Aorta (tissue), 5 donors: ENCODE measurements around the gene INPP5E. TPM values are rescaled to one million over a fixed set of nuclear protein-coding genes. Genes with fewer than 3 reads are reported as not detected.
"Not testable (repeated sequence)": the region's sequence is repeated elsewhere in the genome, so short reads cannot be mapped to it uniquely, and the experiment has no call there.

Experiments
- ATAC-seq: fragments of 200-7000 bp; cut with Tn5 transposase; one replicate; pipeline ENCODE4 v1.9.1; 2022; ENCODE audit warnings: moderate library complexity; ENCODE audit not compliant: low FRiP score
- DNase-seq, 2 donors: peaks; one replicate each; pipeline ENCODE4 v3.0.0-alpha.2; 2020
- H3K27ac ChIP-seq, 2 donors: one replicate each; pipeline ENCODE4 v1.5.1; 2013; ENCODE audit warnings: low read length in 2 of 2, mild to moderate bottlenecking in 2 of 2, moderate library complexity in 2 of 2, control low read depth in 1 of 2, inconsistent platforms in 1 of 2, low read depth in 1 of 2
- H3K27me3 ChIP-seq, 2 donors: one replicate each; pipeline ENCODE4 v1.6.1; 2013; ENCODE audit warnings: control low read depth in 1 of 2, low read length in 1 of 2, mild to moderate bottlenecking in 1 of 2, moderate library complexity in 1 of 2; ENCODE audit not compliant: insufficient read depth in 2 of 2, control insufficient read depth in 1 of 2
- H3K36me3 ChIP-seq, 2 donors: one replicate each; pipeline ENCODE4 v1.6.1; 2013; ENCODE audit warnings: control low read depth in 1 of 2, low read length in 1 of 2, mild to moderate bottlenecking in 1 of 2; ENCODE audit not compliant: insufficient read depth in 2 of 2, control insufficient read depth in 1 of 2
- H3K4me1 ChIP-seq, 2 donors: one replicate each; pipeline ENCODE4 v1.6.1; 2013; ENCODE audit warnings: low read length in 2 of 2, control low read depth in 1 of 2, mild to moderate bottlenecking in 1 of 2, moderate library complexity in 1 of 2; ENCODE audit not compliant: insufficient read depth in 2 of 2, control insufficient read depth in 1 of 2
- H3K4me3 ChIP-seq, 2 donors: one replicate each; pipeline ENCODE4 v1.5.1; 2013; ENCODE audit warnings: low read length in 2 of 2, control low read depth in 1 of 2, mild to moderate bottlenecking in 1 of 2
- H3K9me3 ChIP-seq: one replicate; pipeline ENCODE4 v1.6.1; 2013; ENCODE audit warnings: mild to moderate bottlenecking, low read length; ENCODE audit not compliant: control insufficient read depth
- WGBS, 2 donors: extraction: QIAGEN DNeasy Blood & Tissue Kit; methylation state at CpG; one replicate each; pipeline ENCODE4 v1.1.7; 2013; 5-methylcytosine and 5-hydroxymethylcytosine counted together
- intact Hi-C, 2 donors: fragments of 100-400 bp; cut with DNase I; formaldehyde crosslinking; loops; one replicate each; pipeline versions ENCODE4 v1.14.2 to v1.15.0; 2022
- polyA plus RNA-seq, 2 donors: library from polyadenylated mRNA; stranded (reverse); fragments of 200-250 nt; gene quantifications; one replicate each; pipeline ENCODE4 v1.2.3, GENCODE V29; 2013
- total RNA-seq, 2 donors: library from RNA; stranded (reverse); fragmentation: NEBNext Ultra II Directional; extraction: Animal tissue kit (Norgen Biotek cat#: 25700); gene quantifications; one replicate each; pipeline ENCODE4 v1.2.1, GENCODE V29; 2021
- donor health status: healthy with polysubstance abuse.
- donor health status: Bipolar disorder and iron deficiency.
- donor health status: DM: no; HTN: no; CAD: no.
- donor health status: DM: no; HTN: no; CAD: no.
- donor health status: DM: yes; HTN: yes; CAD: no.

Gene INPP5E
- total and polyA plus RNA-seq, 4 donors: 2.8 to 15.6 (median 11.7) TPM

DNA sequence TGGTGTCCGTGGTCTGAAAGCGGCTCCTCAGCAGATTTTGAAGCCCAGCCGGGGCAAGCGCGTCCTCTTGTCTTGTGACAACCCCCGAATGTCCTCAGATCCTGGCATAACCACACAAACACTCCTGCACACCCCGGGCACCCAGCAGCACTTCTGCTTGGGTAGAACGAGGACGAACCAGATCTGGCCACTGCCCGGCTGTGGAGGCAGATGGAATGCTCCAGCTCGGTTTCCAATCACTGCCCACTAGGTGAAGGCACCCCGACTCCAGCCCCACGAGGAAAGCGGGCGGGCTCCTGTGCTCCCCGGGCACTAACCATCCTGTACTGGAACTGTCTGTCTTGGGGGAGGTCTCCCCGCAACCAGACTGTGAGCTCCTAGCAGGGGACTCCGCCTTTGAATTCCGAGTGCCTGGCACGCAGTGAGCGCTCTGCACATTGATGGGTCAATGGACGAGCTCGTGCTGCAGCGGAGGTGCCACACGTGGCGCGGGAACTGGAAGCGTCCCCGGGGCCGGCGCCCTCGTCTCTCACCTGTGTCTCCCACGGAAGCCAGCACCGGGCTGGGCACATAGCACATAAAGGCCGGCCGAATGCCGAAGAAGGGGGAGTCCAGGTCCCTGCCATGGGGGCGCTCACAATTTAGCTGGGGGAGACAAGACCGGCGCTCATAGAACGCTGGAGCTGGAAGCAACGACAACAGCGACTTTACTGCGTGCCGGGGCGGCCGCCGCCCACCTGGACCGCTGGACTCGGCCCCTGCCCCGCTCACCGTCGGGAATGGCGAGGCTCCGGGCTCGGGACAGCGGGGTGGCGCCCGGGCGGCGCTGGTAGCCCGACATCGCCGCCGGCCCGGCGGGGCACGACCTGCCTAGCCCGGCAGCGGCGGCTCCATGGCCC, 29.8 kb downstream of the INPP5E start:
- H3K4me1 ChIP-seq: no peaks in the 10 kb centered on the region
- DNase-seq: peak in 1 of 2 donors; percentile 67
- H3K27me3 ChIP-seq: no peaks in the 10 kb centered on the region
- H3K36me3 ChIP-seq: peaks cover 0 to 2% of the 10 kb centered on the region in 2 donors
- H3K4me3 ChIP-seq: peak overlapping the region; percentile 44 to 91
- 7 to 8% methylated on average over 54 to 71 of the region's 71 CpGs for WGBS, 2 donors
- no peaks in the 10 kb centered on the region for H3K9me3 ChIP-seq
- H3K27ac ChIP-seq: peak overlapping the region in 1 of 2 donors; percentile 9
- intact Hi-C loops: loop anchor here in 1 of 2 donors (5.0 kb wide), 1 partner anchor 72 kb away; the partner anchor contains the start of gene SEC16A
- ATAC-seq: peak; percentile 31

DNA sequence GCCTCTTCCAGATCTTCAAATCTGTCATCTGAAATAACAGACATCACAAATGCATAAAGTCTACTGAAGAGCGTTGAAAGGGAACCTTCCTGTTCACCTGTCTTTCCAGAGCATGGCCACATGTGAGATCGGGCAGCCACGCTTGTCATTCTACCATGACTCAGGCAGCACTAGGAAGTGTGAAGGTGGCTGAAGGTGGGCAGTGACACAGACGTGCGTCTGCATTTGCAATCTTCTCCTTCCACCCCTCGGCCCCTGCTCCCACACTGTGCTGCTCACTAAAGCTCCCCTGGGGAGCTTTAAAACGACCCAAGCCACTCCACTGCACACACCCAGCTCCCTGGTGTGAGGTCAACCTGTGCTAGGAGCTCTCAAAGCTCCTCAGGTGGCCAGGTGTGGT, 31.7 kb downstream of the INPP5E start:
- ATAC-seq (no peak), DNase-seq (no peak)
- Histone ChIP-seq H3K4me3 (no peak overlapping the region), H3K9me3 (no peaks in the 10 kb centered on the region), H3K4me1 (no peaks in the 10 kb centered on the region), H3K27me3 (no peaks in the 10 kb centered on the region), H3K36me3 (no peaks in the 10 kb centered on the region), H3K27ac (no peak overlapping the region)
- intact Hi-C loops: no loop called here
- 84 to 87% methylated on average over 7 of the region's 7 CpGs for WGBS, 2 donors

DNA sequence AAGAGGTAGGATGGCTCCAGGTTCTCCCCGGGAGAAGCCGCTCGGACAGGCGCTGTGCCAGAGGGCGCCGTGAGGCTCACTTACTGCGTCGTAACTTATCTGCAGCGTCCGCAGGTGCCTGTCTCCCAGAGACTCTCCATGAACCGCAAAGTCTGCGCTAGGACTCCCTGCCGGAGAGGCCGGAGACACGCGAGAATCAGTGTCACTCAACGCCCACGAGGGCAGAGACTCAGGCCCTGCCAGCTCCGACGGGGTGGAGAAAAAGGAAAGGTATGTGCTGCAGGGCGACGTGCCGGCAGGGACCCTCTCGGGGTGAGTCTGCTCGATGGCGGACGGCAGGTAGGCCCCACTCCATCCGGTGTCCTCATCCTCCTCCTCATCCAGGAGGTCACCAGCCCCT, 32.6 kb downstream of the INPP5E start:
- intact Hi-C loops, H3K36me3 ChIP-seq, DNase-seq, H3K27ac ChIP-seq, ATAC-seq, H3K4me1 ChIP-seq, H3K4me3 ChIP-seq, H3K27me3 ChIP-seq, H3K9me3 ChIP-seq: not testable (repeated sequence)
- 93 to 96% methylated on average over 27 to 28 of the region's 28 CpGs for WGBS, 2 donors

DNA sequence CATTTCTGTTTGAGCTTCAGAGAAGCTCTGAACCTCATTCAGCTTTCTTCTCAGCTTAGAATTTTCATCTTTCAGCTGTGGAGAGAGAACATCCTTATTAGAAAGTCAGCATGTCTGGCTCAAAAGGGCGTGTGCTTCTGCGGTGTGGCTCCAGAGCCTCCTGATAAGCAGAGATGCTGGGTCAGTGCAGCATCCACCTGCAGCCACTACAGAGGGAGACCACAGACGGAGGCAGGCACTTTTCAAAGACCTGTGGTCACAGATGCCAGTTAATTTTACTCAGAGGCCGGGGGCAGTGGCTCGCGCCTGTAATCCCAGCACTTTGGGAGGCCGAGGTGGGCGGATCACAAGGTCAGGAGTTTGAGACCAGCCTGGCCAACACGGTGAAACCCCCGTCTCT, 33.7 kb downstream of the INPP5E start:
- H3K4me3 ChIP-seq, intact Hi-C loops, ATAC-seq, H3K9me3 ChIP-seq, H3K27ac ChIP-seq, H3K36me3 ChIP-seq, H3K27me3 ChIP-seq, H3K4me1 ChIP-seq, DNase-seq: not testable (repeated sequence)
- 91 to 95% methylated on average over 10 of the region's 10 CpGs for WGBS, 2 donors

DNA sequence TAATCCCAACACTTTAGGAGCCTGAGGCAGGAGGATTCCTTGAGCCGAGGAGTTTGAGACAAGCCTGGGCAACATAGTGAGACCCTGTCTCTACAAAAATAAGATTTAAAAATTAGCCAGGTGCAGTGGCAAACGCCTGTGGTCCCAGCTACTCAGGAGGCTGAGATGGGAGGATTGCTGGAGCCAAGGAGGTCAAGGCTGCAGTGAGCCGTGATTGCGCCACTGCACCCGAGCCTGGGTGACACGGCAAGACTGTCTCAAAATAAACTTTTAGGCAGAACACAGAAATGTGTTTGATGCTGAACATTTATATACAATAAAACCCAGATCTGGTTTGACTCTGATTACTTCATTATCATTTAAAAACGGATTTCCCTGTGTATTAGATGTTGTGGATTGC, 34.2 kb downstream of the INPP5E start:
- ATAC-seq (no peak), DNase-seq (no peak)
- intact Hi-C loops: no loop called here
- no peaks in the 10 kb centered on the region for H3K9me3 ChIP-seq
- no peak overlapping the region for H3K27ac ChIP-seq
- H3K27me3 ChIP-seq: no peaks in the 10 kb centered on the region
- H3K4me3 ChIP-seq: no peak overlapping the region
- 86 to 89% methylated on average over 7 of the region's 7 CpGs for WGBS, 2 donors
- H3K4me1 ChIP-seq: no peaks in the 10 kb centered on the region
- H3K36me3 ChIP-seq: no peaks in the 10 kb centered on the region

DNA sequence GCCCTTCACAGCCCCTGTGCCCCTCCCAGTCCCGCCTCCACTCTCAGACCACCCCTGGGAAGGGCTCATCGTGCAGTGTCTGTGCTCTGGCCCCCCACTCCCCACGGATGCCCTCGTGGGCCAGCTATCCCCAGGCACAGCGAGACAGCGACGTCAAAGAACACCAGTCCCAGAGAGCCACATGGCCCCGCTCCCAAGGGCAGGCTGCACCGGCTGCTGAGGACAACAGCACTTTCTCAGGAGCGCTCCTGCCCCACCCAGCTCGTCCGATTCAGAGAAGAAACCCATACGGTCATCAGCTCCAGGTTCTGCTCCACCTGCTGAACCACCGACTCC, 34.9 kb downstream of the INPP5E start:
- no peak for DNase-seq
- Histone ChIP-seq H3K4me3 (no peak overlapping the region), H3K27ac (no peak overlapping the region), H3K27me3 (no peaks in the 10 kb centered on the region), H3K36me3 (no peaks in the 10 kb centered on the region), H3K9me3 (no peaks in the 10 kb centered on the region), H3K4me1 (no peaks in the 10 kb centered on the region)
- ATAC-seq: no peak
- 88 to 91% methylated on average over 14 of the region's 14 CpGs for WGBS, 2 donors
- intact Hi-C loops: no loop called here

DNA sequence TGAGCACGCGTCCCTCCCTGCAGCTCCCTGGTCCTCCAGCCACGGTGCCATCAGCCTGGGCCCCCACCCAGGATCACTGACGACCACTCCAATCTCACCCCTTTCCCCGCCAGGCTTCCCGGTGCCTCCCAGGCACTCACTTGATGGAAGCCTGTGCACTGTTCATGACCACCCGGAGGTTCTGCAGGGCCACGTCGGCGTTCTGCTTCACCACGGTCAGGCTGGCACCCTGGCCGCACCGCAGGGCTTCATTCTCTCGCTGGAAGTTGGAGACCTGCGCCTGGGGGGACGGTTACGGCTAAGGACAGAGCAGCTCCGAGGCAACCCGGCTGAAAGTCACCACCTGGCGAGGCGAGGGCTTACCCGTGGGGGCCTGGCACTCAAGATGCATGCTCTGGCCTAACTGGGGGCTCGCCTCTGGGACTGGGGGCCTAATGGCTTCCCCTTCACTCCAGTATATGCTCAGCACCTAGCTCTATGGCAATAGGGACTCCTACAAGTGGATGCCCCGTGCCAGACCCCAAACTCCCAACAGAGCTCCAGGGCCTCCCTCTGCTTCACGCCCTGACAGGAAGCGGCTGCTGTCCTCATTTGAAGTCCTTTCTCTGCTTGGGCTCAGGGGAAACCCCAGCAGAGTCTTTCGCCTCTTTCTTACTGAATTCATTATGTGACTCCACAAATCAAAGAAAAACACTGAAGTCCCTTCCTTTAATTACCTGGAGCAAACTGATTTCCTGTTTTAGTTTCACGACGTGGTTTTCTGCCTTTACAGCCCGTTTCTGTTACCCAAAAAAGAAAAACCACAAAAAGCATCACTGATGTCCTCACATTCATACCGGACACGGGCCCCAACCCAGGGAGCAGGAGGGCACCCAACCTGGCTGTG, 35.5 kb downstream of the INPP5E start:
- H3K4me1 ChIP-seq: no peaks in the 10 kb centered on the region
- ATAC-seq: no peak
- no peaks in the 10 kb centered on the region for H3K36me3 ChIP-seq
- H3K9me3 ChIP-seq: no peaks in the 10 kb centered on the region
- intact Hi-C loops: no loop called here
- WGBS, 2 donors: 89 to 90% methylated on average over 32 of the region's 32 CpGs
- H3K27ac ChIP-seq: no peak overlapping the region
- no peak for DNase-seq
- no peak overlapping the region for H3K4me3 ChIP-seq
- H3K27me3 ChIP-seq: no peaks in the 10 kb centered on the region

DNA sequence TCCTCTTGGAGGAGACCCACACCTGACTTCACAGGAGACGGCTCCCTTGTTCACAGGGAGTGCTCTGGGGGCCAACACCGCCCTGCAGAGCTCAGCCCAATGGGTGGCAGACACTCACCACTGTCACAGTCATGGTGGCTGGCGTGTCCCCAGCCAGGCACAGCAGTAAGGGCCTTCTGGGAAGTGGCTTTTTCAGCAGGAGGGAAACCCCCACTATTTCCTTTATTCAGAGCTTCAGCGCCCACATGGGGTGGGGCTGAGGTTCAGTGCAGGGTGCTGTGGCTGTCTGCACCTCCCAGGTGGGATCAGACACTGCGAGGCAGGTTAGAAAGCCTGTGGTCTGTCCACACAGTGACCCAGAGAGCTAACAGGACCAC, 36.1 kb downstream of the INPP5E start:
- Histone ChIP-seq H3K4me1 (no peaks in the 10 kb centered on the region), H3K36me3 (no peaks in the 10 kb centered on the region), H3K4me3 (no peak overlapping the region), H3K27ac (no peak overlapping the region), H3K9me3 (no peaks in the 10 kb centered on the region), H3K27me3 (no peaks in the 10 kb centered on the region)
- WGBS, 2 donors: 93 to 95% methylated on average over 5 of the region's 5 CpGs
- intact Hi-C loops: no loop called here
- ATAC-seq (no peak), DNase-seq (no peak)
